GM12874 (cell line): ENCODE measurements around the gene DOK7.

Experiments used
- CTCF ChIP-seq: IDR thresholded peaks from 2 replicates; pipeline ENCODE4 v1.5.1; 2011; ENCODE audit warnings: low read depth, mild to moderate bottlenecking, control low read depth, low read length, moderate library complexity; ENCODE audit not compliant: insufficient read depth

Gene DOK7

GRCh38 chr4:3527914-3528876 is 65.1 kb downstream of the DOK7 start:
- no peak for TF ChIP-seq CTCF

GRCh38 chr4:3529363-3529762 is 66.3 kb downstream of the DOK7 start:
- no peak for TF ChIP-seq CTCF

GRCh38 chr4:3530051-3530450 is 66.9 kb downstream of the DOK7 start:
- TF ChIP-seq CTCF = no peak

- no peak for TF ChIP-seq CTCF
Observed at GRCh38 chr4:3530663-3531254, 67.7 kb downstream of the DOK7 start.

GRCh38 chr4:3531318-3531878 is 68.3 kb downstream of the DOK7 start:
- no peak for TF ChIP-seq CTCF

GRCh38 chr4:3531879-3532750 is 69.0 kb downstream of the DOK7 start, which contains the start of gene LRPAP1:
LRPAP1 (minus strand) TSS chr4:3532422; CDS start chr4:3532412, 10 bp downstream.
- TF ChIP-seq CTCF = no peak
